ENCODE measurements around the gene PSMD2. TPM values are rescaled to one million over a fixed set of nuclear protein-coding genes. Genes with fewer than 3 reads are reported as not detected.
A peak's percentile ranks its signal among the peaks of the same experiment; 100 is the strongest.

PSMD2 gene
- polyA plus RNA-seq (2012; ENCODE audit: low read depth, missing spikeins): 152 TPM

DNA sequence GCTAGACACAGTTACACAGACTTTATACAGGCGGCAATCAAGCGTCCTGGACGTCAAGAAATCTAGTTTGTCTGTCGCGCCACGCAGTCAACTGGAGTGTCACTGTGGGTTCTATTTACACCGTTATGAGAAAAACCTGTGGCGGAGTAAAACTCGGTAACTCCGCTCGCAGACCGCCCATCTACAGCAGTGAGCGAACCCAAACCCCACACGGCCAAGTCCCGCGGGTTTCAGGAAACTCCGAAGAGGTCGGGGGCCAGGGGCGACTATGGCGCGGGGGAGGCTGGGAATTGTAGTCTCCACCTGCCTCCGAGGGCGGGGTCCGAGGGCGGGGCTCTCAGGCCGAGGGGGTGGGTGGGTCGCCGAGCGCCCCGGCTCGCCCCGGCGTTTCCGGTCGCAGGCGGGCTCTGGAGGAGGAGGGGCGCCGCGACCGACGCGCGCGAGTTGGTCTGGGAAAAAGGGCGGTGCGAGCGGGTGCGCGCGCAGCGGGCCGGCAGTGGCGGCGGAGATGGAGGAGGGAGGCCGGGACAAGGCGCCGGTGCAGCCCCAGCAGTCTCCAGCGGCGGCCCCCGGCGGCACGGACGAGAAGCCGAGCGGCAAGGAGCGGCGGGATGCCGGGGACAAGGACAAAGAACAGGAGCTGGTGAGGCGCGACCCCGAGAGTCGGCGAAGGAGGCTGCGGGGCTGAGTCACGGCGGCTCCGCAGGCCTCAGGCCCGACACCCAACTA lies at the start of gene PSMD2:
TSS of gene PSMD2 (plus strand) at position 483 of the 729 bp plus-strand sequence. CDS start at position 509, 26 bp downstream.
- FAIRE-seq (peak; percentile 94), DNase-seq (ENCODE audit: insufficient read length, low spot score) (peak; percentile 96)
- peak; percentile 70 for TF ChIP-seq POLR2AphosphoS5 (IDR thresholded peaks at IDR 0.05; ENCODE audit: low read depth, low read length)
- TF ChIP-seq TAF1 (IDR thresholded peaks at IDR 0.05; ENCODE audit: low read depth, low read length): peak; percentile 75
- no peak for TF ChIP-seq SPI1 (IDR thresholded peaks at IDR 0.05; ENCODE audit: low read depth, low read length)
- TF ChIP-seq POLR2A (IDR thresholded peaks at IDR 0.05; ENCODE audit: low read depth, low read length): peak; percentile 60

DNA sequence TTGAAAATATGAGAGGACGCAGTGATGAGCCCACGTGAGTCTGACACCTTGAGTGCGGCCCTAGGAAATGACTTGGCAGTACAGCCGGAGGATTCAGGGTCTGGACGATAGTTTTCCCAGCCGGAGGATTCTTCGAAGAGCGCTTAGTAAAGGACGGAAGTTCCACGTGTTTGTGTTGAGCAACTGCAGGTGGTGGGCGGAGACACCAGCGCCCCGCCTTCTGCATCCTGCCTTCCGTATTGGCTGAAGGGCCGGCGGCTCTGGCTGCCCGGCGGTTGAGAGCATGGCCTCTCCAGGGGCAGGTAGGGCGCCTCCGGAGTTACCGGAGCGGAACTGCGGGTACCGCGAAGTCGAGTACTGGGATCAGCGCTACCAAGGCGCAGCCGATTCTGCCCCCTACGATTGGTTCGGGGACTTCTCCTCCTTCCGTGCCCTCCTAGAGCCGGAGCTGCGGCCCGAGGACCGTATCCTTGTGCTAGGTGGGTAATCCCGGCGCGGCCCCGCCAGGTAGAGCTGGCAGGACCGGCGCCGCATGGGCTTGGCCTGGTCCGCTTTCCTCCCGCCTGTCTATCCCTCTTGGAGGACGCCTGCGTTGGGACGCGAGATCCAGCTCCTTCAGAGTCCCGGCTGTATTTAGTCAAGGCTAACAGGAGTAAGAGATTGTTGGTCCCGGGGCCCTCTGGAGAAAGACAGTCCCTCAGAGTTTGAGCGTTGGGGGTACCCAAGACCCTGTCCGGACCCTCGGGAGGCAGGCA lies 49.5 kb upstream of the PSMD2 start, which contains the start of gene EEF1AKMT4:
TSS of gene EEF1AKMT4 (plus strand) at position 261 of the 755 bp plus-strand sequence. CDS start at position 284, 23 bp downstream.
- no peak for TF ChIP-seq POLR2AphosphoS5 (IDR thresholded peaks at IDR 0.05; ENCODE audit: low read depth, low read length)
- no peak for TF ChIP-seq POLR2A (IDR thresholded peaks at IDR 0.05; ENCODE audit: low read depth, low read length)
- TF ChIP-seq TAF1 (IDR thresholded peaks at IDR 0.05; ENCODE audit: low read depth, low read length): no peak
- TF ChIP-seq POU2F2 (IDR thresholded peaks at IDR 0.05; ENCODE audit: low read depth, low read length): no peak
- TF ChIP-seq PAX5 (IDR thresholded peaks at IDR 0.05; ENCODE audit: insufficient read depth, low read length, severe bottlenecking): peak; percentile 99
- TF ChIP-seq SPI1 (IDR thresholded peaks at IDR 0.05; ENCODE audit: low read depth, low read length): peak; percentile 47
- FAIRE-seq (peak; percentile 92), DNase-seq (ENCODE audit: insufficient read length, low spot score) (peak; percentile 93)

GRCh38 chr3:184250167-184250828 lies 48.7 kb upstream of the PSMD2 start:
- DNase-seq (ENCODE audit: insufficient read length, low spot score) (peak; percentile 84), FAIRE-seq (peak; percentile 88)
- no peak for TF ChIP-seq TAF1 (IDR thresholded peaks at IDR 0.05; ENCODE audit: low read depth, low read length)
- TF ChIP-seq POU2F2 (IDR thresholded peaks at IDR 0.05; ENCODE audit: low read depth, low read length): no peak
- TF ChIP-seq POLR2AphosphoS5 (IDR thresholded peaks at IDR 0.05; ENCODE audit: low read depth, low read length): no peak
- TF ChIP-seq SPI1 (IDR thresholded peaks at IDR 0.05; ENCODE audit: low read depth, low read length): no peak
- TF ChIP-seq PAX5 (IDR thresholded peaks at IDR 0.05; ENCODE audit: insufficient read depth, low read length, severe bottlenecking): no peak
- no peak for TF ChIP-seq POLR2A (IDR thresholded peaks at IDR 0.05; ENCODE audit: low read depth, low read length)

DNA sequence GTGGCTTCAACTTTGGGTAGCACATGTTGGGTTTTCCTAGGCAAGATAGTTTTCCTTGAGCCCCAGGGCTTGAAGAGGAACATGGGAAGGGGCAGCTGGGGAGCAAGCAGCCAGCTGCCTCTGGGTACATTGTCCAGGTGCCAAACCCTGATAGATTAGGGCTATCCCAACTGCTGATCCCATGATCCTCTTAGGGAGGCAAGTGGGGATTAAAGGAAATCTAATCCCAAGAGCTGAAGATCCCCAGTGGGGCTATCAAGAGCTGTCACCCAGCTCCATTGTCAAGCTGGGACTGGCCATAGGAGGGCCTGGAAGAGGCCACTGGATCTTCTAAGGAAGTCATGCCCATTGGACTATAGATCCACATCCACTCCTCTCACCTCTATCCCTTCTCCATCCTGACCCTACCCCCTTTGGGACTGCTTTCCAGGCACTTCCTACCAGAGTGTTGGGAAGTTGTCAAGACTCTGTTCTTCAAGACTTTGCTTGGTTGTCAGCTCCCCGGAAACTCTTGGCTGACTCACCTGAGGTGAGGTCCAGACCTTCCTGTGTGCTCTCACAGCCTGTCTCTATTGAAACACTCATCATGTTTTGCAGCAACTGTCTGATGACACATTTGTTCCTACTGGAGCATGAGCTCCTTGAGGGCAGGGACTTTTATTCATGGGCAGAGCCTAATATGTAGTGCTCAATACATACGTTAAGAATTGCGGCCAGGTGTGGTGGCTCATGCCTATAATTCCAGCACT lies 43.6 kb upstream of the PSMD2 start:
- DNase-seq (ENCODE audit: insufficient read length, low spot score): no peak
- no peak for TF ChIP-seq PAX5 (IDR thresholded peaks at IDR 0.05; ENCODE audit: insufficient read depth, low read length, severe bottlenecking)
- no peak for TF ChIP-seq SPI1 (IDR thresholded peaks at IDR 0.05; ENCODE audit: low read depth, low read length)
- no peak for TF ChIP-seq POLR2A (IDR thresholded peaks at IDR 0.05; ENCODE audit: low read depth, low read length)
- TF ChIP-seq POLR2AphosphoS5 (IDR thresholded peaks at IDR 0.05; ENCODE audit: low read depth, low read length): no peak
- no peak for TF ChIP-seq TAF1 (IDR thresholded peaks at IDR 0.05; ENCODE audit: low read depth, low read length)
- TF ChIP-seq POU2F2 (IDR thresholded peaks at IDR 0.05; ENCODE audit: low read depth, low read length): no peak
- no peak for FAIRE-seq

GRCh38 chr3:184257083-184257915 lies 41.7 kb upstream of the PSMD2 start:
- DNase-seq (ENCODE audit: insufficient read length, low spot score) (no peak), FAIRE-seq (no peak)
- TF ChIP-seq POU2F2 (IDR thresholded peaks at IDR 0.05; ENCODE audit: low read depth, low read length): no peak
- TF ChIP-seq SPI1 (IDR thresholded peaks at IDR 0.05; ENCODE audit: low read depth, low read length): no peak
- TF ChIP-seq POLR2AphosphoS5 (IDR thresholded peaks at IDR 0.05; ENCODE audit: low read depth, low read length): no peak
- no peak for TF ChIP-seq PAX5 (IDR thresholded peaks at IDR 0.05; ENCODE audit: insufficient read depth, low read length, severe bottlenecking)
- TF ChIP-seq POLR2A (IDR thresholded peaks at IDR 0.05; ENCODE audit: low read depth, low read length): no peak
- no peak for TF ChIP-seq TAF1 (IDR thresholded peaks at IDR 0.05; ENCODE audit: low read depth, low read length)

DNA sequence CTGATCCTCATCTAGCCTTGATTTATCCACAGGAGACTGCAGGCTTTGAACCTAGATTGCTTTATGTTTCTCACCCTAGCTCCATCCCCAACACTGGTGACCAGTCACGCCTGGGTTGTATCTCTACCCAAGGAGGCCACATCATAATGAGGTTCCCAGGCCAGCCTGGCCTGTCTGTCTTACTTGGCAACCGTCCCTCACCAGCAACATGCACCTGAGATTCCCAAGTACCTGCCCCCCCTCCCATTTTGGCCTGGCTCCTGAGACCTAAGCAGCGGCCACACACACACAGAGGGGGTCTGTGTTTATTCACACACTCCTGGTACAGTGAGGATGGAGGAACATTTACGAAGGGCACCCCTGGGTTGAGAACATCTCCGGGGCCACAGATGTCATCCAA lies 40.1 kb upstream of the PSMD2 start:
- TF ChIP-seq PAX5 (IDR thresholded peaks at IDR 0.05; ENCODE audit: insufficient read depth, low read length, severe bottlenecking) (no peak), POLR2AphosphoS5 (IDR thresholded peaks at IDR 0.05; ENCODE audit: low read depth, low read length) (no peak), SPI1 (IDR thresholded peaks at IDR 0.05; ENCODE audit: low read depth, low read length) (no peak), POU2F2 (IDR thresholded peaks at IDR 0.05; ENCODE audit: low read depth, low read length) (no peak), POLR2A (IDR thresholded peaks at IDR 0.05; ENCODE audit: low read depth, low read length) (no peak), TAF1 (IDR thresholded peaks at IDR 0.05; ENCODE audit: low read depth, low read length) (no peak)
- DNase-seq (ENCODE audit: insufficient read length, low spot score): no peak
- no peak for FAIRE-seq

- DNase-seq (ENCODE audit: insufficient read length, low spot score): no peak
- no peak for FAIRE-seq
Observed at GRCh38 chr3:184259396-184259877, 39.6 kb upstream of the PSMD2 start.

More at GRCh38 chr3:184259396-184259877, 39.6 kb upstream of the PSMD2 start:
- TF ChIP-seq POU2F2 (IDR thresholded peaks at IDR 0.05; ENCODE audit: low read depth, low read length) (no peak), PAX5 (IDR thresholded peaks at IDR 0.05; ENCODE audit: insufficient read depth, low read length, severe bottlenecking) (no peak)

All from GM12891 (cell line).